Breast epithelium (tissue), 4 donors: ENCODE measurements around the gene DNM3. TPM values are rescaled to one million over a fixed set of nuclear protein-coding genes. Genes with fewer than 3 reads are reported as not detected.
"Not testable (repeated sequence)": the region's sequence is repeated elsewhere in the genome, so short reads cannot be mapped to it uniquely, and the experiment has no call there.

Experiments
- DNase-seq, 2 donors: peaks; one replicate each; pipeline ENCODE4 v3.0.0-alpha.2; 2019; ENCODE audit warnings: low spot score in 2 of 2
- H3K27ac ChIP-seq, 2 donors: fragments of 200-600 bp; sonication (generic) in 1 of 2; one replicate each; pipeline ENCODE4 v1.5.1; 2016 to 2019; ENCODE audit warnings: mild to moderate bottlenecking in 1 of 2
- H3K27me3 ChIP-seq, 2 donors: fragments of 200-600 bp; sonication (generic) in 1 of 2; one replicate each; pipeline versions ENCODE4 v1.5.1 to v1.6.0; 2017 to 2019; ENCODE audit warnings: control low read depth in 1 of 2, mild to moderate bottlenecking in 1 of 2
- H3K36me3 ChIP-seq: fragments of 200-600 bp; one replicate; pipeline ENCODE4 v1.5.1; 2019
- H3K4me1 ChIP-seq, 2 donors: fragments of 200-600 bp; sonication (generic); one replicate each; pipeline ENCODE4 v1.5.1; 2016 to 2019; ENCODE audit warnings: control low read depth in 1 of 2
- H3K4me3 ChIP-seq, 3 donors: fragments of 200-600 bp; sonication (generic); 1 replicate in 2 of 3; 2 replicates in 1 of 3; pipeline ENCODE4 v1.5.1; 2016 to 2019; ENCODE audit warnings: mild to moderate bottlenecking in 3 of 3, moderate library complexity in 2 of 3
- H3K9me3 ChIP-seq, 2 donors: fragments of 200-600 bp; sonication (generic) in 1 of 2; one replicate each; pipeline ENCODE4 v1.5.1; 2016 to 2019; ENCODE audit warnings: control low read depth in 1 of 2
- POLR2A ChIP-seq: fragments of 450-650 bp; IDR thresholded peaks from one replicate; pipeline ENCODE4 v1.6.1; 2016; ENCODE audit warnings: antibody characterized with exemption, mild to moderate bottlenecking, moderate library complexity
- POLR2AphosphoS5 ChIP-seq, 3 donors: sonication (generic); formaldehyde crosslinking; IDR thresholded peaks; one replicate each; pipeline ENCODE4 v1.6.1; 2017; ENCODE audit warnings: antibody characterized with exemption in 3 of 3
- intact Hi-C: fragments of 100-400 bp; cut with DNase I; formaldehyde crosslinking; loops from one replicate; pipeline ENCODE4 v1.15.1; 2023; ENCODE audit warnings: low total_unique reads
- total RNA-seq, 3 donors: library from RNA; depleted of rRNA; stranded (reverse); fragments of >200 nt; gene quantifications; one replicate each; pipeline ENCODE4 v1.1.0, GENCODE V29; 2016
- TF ChIP-seq, protein P1 (sequence below), 3 donors: fragments of 450-650 bp; IDR thresholded peaks; one replicate each; pipeline ENCODE4 v1.5.1; 2016 to 2017; ENCODE audit warnings: antibody characterized with exemption in 3 of 3, mild to moderate bottlenecking in 3 of 3, moderate library complexity in 3 of 3

DNM3 gene
- total RNA-seq, 3 donors from 2014 or later = 5.1 to 7.5 (median 6.6) TPM

DNA sequence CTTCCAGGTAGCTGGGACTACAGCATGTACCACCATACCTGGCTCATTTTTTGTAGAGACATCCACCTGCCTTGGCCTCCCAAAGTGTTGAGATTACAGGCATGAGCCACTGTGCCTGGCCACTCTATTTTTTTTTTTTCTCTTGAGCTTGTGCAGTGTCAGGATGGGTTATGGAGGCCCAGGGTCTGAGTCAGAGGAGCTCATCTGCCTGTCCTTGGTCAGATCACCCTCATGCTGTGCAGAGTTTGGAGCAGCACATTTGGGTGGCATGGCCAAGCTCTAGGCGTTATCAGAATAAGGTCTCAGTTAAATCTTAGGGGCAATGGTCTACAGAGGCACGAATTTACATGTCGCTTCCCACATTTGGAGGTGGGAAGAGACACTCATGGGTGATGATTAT, 43.0 kb upstream of the DNM3 start:
- no peaks in the 10 kb centered on the region for H3K36me3 ChIP-seq
- no peak for DNase-seq
- TF ChIP-seq, protein P1, sequence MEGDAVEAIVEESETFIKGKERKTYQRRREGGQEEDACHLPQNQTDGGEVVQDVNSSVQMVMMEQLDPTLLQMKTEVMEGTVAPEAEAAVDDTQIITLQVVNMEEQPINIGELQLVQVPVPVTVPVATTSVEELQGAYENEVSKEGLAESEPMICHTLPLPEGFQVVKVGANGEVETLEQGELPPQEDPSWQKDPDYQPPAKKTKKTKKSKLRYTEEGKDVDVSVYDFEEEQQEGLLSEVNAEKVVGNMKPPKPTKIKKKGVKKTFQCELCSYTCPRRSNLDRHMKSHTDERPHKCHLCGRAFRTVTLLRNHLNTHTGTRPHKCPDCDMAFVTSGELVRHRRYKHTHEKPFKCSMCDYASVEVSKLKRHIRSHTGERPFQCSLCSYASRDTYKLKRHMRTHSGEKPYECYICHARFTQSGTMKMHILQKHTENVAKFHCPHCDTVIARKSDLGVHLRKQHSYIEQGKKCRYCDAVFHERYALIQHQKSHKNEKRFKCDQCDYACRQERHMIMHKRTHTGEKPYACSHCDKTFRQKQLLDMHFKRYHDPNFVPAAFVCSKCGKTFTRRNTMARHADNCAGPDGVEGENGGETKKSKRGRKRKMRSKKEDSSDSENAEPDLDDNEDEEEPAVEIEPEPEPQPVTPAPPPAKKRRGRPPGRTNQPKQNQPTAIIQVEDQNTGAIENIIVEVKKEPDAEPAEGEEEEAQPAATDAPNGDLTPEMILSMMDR (IDR thresholded peaks at IDR 0.05) = no peak
- TF ChIP-seq POLR2AphosphoS5 (IDR thresholded peaks at IDR 0.05) (no peak), POLR2A (no peak)
- no peak overlapping the region for H3K27ac ChIP-seq
- no peaks in the 10 kb centered on the region for H3K27me3 ChIP-seq
- H3K9me3 ChIP-seq = no peaks in the 10 kb centered on the region
- no peaks in the 10 kb centered on the region for H3K4me1 ChIP-seq
- no peak overlapping the region for H3K4me3 ChIP-seq
- intact Hi-C loops = no loop called here

- TF ChIP-seq, protein P1 (IDR thresholded peaks at IDR 0.05) = no peak
- TF ChIP-seq POLR2A (no peak), POLR2AphosphoS5 (IDR thresholded peaks at IDR 0.05) (no peak)
- Histone ChIP-seq H3K4me1 (no peaks in the 10 kb centered on the region), H3K9me3 (no peaks in the 10 kb centered on the region), H3K4me3 (no peak overlapping the region), H3K27me3 (no peaks in the 10 kb centered on the region), H3K27ac (no peak overlapping the region), H3K36me3 (no peaks in the 10 kb centered on the region)
- intact Hi-C loops = no loop called here
- DNase-seq = no peak
Observed at GRCh38 chr1:171798765-171799164, 42.5 kb upstream of the DNM3 start.

- H3K27ac ChIP-seq = no peak overlapping the region
- intact Hi-C loops = no loop called here
Observed at GRCh38 chr1:171799166-171799565, 42.1 kb upstream of the DNM3 start.

GRCh38 chr1:171799698-171800097, 41.6 kb upstream of the DNM3 start:
- not testable (repeated sequence) for H3K4me3 ChIP-seq, DNase-seq, H3K27me3 ChIP-seq, H3K36me3 ChIP-seq, H3K27ac ChIP-seq, H3K9me3 ChIP-seq, H3K4me1 ChIP-seq
- intact Hi-C loops = loop anchor here (2.0 to 5.0 kb wide), 2 partner anchors 41 to 188 kb away; partner anchors contain the start of gene DNM3

More at GRCh38 chr1:171799166-171799565, 42.1 kb upstream of the DNM3 start:
- no peak overlapping the region for H3K4me3 ChIP-seq
- H3K4me1 ChIP-seq = no peaks in the 10 kb centered on the region
- no peak for TF ChIP-seq POLR2A
- TF ChIP-seq, protein P1 (IDR thresholded peaks at IDR 0.05) = no peak
- no peaks in the 10 kb centered on the region for H3K9me3 ChIP-seq
- no peaks in the 10 kb centered on the region for H3K36me3 ChIP-seq
- no peaks in the 10 kb centered on the region for H3K27me3 ChIP-seq
- DNase-seq = no peak

GRCh38 chr1:171800342-171800741, 41.0 kb upstream of the DNM3 start:
- Histone ChIP-seq H3K27me3 (no peaks in the 10 kb centered on the region), H3K36me3 (no peaks in the 10 kb centered on the region), H3K4me1 (no peaks in the 10 kb centered on the region), H3K4me3 (no peak overlapping the region), H3K9me3 (no peaks in the 10 kb centered on the region), H3K27ac (no peak overlapping the region)
- DNase-seq = no peak
- intact Hi-C loops = loop anchor here (2.0 to 5.0 kb wide), 2 partner anchors 40 to 187 kb away; partner anchors contain the start of gene DNM3
- TF ChIP-seq POLR2A (no peak), POLR2AphosphoS5 (IDR thresholded peaks at IDR 0.05) (no peak)
- TF ChIP-seq, protein P1 (IDR thresholded peaks at IDR 0.05) = no peak

DNA sequence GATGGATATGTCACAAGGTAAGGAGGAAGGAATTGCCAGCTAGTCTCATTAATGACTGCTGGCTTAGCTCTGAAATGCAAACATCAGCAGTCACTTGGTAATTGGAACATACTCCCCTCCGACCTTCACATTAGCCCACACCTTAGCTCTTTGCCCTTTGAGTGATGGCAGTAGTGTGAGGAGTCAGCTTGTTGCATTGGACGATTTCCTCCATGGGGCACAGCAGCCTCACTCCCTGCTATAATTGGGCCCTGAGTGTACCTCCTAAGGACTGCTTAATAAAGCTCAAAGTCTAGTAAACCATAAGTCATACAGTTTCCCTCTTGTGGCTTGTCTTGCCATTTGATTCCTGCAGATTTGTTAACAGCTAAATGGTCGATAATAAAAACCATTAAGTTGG, 40.4 kb upstream of the DNM3 start:
- Histone ChIP-seq H3K4me3 (no peak overlapping the region), H3K9me3 (no peaks in the 10 kb centered on the region), H3K4me1 (no peaks in the 10 kb centered on the region), H3K27me3 (no peaks in the 10 kb centered on the region), H3K27ac (no peak overlapping the region), H3K36me3 (no peaks in the 10 kb centered on the region)
- TF ChIP-seq POLR2AphosphoS5 (IDR thresholded peaks at IDR 0.05) = no peak
- TF ChIP-seq POLR2A = no peak
- no peak for DNase-seq
- intact Hi-C loops = loop anchor here (2.0 to 5.0 kb wide), 2 partner anchors 40 to 186 kb away; partner anchors contain the start of gene DNM3
